Measurements from ENCODE around the gene POLR3H. TPM values are rescaled to one million over a fixed set of nuclear protein-coding genes. Genes with fewer than 3 reads are reported as not detected.

POLR3H gene
- total RNA-seq, 2 donors from 2014 or later: 29.9 to 35.4 TPM

DNA sequence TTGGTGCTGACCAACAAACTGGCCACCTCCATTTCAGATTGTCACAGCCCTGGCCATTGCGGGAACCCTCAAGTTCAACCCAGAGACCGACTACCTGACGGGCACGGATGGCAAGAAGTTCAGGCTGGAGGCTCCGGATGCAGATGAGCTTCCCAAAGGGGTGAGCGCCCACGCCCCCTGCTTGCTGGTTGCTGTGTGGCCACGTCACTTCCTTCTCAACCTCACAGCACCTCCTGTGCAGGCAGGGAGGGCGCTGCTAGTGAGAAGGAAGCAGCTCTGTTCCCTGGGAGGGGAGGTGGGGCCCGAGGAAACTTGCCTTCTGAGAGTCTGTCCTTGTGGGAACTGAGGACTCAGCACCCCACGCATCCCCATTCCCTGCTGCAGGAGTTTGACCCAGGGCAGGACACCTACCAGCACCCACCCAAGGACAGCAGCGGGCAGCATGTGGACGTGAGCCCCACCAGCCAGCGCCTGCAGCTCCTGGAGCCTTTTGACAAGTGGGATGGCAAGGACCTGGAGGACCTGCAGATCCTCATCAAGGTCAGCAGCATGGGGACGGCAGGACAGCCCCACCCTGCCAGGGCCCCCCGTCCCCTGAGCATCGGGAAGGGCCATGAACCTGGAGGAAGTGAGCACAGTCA is 19.3 kb downstream of the POLR3H start:
- DNase-seq (ENCODE audit: low spot score): no peak
- intact Hi-C loops (cut with DNase I): no loop called here

GRCh38 chr22:41524251-41524661 is 20.0 kb downstream of the POLR3H start:
- peak; percentile 90 for DNase-seq (ENCODE audit: low spot score)
- intact Hi-C loops (cut with DNase I): no loop called here

GRCh38 chr22:41523464-41524221 is 20.6 kb downstream of the POLR3H start:
- intact Hi-C loops (cut with DNase I): no loop called here
- DNase-seq (ENCODE audit: low spot score): no peak

- intact Hi-C loops (cut with DNase I): no loop called here
- no peak for DNase-seq (ENCODE audit: low spot score)
Measured at GRCh38 chr22:41522813-41523212, 21.5 kb downstream of the POLR3H start.

DNA sequence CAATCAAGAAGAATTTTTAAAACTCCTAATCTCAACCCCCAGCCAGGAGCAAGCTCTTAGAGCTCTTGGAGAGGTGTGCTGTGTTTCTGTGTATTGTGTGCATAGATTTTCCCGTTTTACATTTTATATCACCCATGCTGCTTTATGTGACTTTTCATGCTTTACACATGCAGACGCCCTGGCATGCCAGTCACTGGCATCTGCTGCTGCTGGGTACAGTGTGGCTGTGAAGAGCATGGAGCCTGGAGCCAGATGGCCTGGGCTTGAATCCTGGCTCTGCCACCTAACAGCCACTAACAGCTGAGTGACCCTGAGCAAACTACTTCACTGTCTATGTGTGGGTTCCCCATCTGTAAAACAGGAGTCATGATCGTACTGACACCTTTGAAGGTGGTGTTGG is 23.1 kb downstream of the POLR3H start:
- intact Hi-C loops (cut with DNase I): no loop called here
- DNase-seq (ENCODE audit: low spot score): no peak

DNA sequence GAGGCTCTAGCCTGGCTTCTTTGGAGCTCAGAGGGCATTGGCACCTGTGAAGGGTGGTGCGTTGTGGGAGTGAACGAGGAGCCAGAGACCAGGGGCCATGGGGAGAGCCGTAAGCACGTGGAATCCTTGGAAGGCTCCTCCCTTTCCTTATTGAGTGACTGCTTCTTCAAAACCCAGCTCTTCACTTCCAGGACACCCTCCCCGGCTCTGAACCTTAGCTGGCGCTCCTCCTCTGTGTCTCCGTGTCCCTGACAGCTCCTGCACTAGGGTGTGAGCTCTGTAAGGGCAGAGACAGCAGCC is 26.3 kb downstream of the POLR3H start:
- DNase-seq (ENCODE audit: low spot score): no peak
- intact Hi-C loops (cut with DNase I): loop anchor here in 1 of 2 donors (5.0 kb wide), 1 partner anchor 116 kb away; no protein-coding TSS in a partner anchor

DNA sequence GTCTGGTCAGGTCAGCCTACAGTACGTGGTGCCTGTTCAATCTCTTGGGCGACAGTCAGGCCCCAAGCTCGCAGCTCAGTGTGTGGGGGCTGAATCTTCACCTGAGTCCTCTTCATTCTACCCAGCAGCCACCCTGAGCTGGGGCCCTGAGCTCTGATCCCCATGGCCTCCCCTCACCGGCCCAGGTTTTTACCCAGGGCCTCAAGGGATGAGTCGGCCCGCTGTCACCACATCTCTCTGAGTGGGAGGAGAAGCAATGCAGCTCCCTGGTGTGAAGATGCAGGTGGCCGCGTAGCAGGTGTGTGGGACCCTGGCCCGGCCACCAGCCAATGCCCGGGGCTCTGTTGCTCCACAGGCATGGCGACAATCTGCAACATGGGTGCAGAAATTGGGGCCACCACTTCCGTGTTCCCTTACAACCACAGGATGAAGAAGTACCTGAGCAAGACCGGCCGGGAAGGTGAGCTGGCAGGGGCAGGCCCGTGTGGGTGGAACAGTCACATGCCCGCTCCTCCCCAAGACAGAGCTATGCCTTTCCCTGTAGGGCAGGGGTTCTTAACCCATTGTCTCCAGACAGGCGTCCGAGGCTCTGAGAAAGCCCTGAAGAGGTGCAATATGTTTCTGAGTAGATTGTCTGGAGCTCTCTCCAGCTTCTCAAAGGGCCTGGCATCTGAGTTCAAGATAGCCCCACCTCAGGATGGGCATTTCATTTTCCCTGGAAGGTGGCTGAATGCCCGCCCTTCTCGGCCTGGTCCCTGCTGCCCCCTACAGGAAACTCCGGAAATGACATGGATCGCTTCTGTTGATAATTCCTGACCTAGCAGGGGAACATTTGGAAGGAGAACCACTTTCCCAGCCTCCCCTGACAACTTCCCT is 26.9 kb downstream of the POLR3H start:
- DNase-seq (ENCODE audit: low spot score): no peak
- intact Hi-C loops (cut with DNase I): loop anchor here in 1 of 2 donors (5.0 kb wide), 1 partner anchor 115 kb away; no protein-coding TSS in a partner anchor

DNA sequence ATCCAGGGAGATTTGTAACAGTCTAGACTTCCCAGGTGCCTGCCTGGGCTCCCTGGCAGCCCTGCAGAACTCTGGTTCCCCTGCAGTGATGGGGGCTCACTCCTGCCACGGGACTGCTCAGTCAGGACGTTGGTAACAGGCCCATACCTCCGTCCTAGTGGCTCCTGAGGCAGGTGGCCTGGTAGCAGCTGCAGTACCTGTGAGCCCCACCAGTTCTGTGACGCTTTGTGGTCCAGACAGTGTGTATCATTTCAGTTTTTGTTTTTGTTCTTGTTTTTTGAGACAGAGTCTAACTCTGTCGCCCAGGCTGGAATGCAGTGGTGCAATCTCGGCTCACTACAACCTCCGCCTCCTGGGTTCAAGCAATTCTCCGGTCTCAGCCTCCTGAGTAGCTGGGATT is 27.8 kb downstream of the POLR3H start:
- intact Hi-C loops (cut with DNase I): loop anchor here in 1 of 2 donors (5.0 kb wide), 1 partner anchor 114 kb away; no protein-coding TSS in a partner anchor
- no peak for DNase-seq (ENCODE audit: low spot score)

DNA sequence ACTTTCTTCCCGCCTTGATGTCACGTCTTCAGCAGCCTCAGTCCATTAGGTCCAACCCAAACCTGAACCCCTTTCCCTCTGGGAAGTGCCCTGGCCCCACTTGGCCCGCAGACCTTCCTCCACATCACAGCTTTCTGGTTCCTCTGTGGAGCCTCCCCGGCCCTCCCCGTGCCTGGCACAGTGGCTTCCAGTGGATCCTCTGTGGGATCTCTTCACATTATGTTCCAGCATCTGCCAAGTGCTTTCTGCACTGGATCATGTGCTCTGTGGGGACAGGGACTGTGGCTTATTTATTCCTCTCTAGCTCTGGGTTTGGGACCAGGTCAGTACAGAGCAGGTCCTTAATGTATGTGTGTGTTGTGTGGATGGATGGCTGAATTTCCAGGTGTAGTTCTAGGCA is 30.9 kb downstream of the POLR3H start:
- intact Hi-C loops (cut with DNase I): loop anchor here in 1 of 2 donors (5.0 kb wide), 1 partner anchor 36 kb away; no protein-coding TSS in a partner anchor
- DNase-seq (ENCODE audit: low spot score): no peak

DNA sequence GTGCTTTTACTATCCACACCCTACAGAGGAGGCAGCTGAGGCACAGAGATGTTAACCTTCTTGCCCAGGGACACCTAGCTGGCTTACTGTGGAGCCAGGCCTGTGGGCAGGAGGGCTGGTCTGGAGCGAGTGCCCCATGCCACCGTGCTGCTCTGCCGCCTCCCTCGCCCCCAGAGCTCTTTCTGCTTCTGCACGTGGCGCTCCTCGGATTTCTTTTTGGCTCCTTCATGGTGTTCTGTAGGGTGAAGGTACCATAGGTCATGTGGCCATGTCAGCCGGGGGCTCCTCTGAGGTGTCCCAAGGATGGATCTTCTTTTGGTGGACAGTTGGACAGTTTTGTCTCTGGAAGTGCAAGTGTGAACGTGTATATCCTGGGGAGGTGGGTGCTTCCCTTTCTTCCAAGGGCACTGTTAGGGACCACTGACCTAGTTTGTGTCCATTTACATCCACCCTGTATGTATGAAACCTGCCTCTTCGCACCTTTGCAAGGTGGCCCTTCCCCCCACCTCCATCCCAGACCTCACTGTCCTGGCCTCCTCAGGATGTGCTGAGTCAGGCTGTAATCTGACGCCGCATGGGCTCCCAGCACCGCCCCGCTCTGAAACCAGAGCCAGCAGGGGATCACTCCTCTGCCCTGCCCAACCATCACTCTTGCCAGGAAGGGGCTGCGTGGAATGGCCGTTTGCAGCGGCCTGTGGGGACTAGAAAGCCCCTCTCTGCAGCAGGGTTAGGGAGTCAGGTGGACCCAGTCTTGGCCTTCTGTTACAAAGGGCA is 31.7 kb downstream of the POLR3H start:
- intact Hi-C loops (cut with DNase I): loop anchor here in 1 of 2 donors (5.0 kb wide), 1 partner anchor 35 kb away; no protein-coding TSS in a partner anchor
- no peak for DNase-seq (ENCODE audit: low spot score)

- intact Hi-C loops (cut with DNase I): loop anchor here in 1 of 2 donors (5.0 kb wide), 1 partner anchor 34 kb away; no protein-coding TSS in a partner anchor
- DNase-seq (ENCODE audit: low spot score): no peak
Measured at GRCh38 chr22:41511521-41511968, 32.7 kb downstream of the POLR3H start.

DNA sequence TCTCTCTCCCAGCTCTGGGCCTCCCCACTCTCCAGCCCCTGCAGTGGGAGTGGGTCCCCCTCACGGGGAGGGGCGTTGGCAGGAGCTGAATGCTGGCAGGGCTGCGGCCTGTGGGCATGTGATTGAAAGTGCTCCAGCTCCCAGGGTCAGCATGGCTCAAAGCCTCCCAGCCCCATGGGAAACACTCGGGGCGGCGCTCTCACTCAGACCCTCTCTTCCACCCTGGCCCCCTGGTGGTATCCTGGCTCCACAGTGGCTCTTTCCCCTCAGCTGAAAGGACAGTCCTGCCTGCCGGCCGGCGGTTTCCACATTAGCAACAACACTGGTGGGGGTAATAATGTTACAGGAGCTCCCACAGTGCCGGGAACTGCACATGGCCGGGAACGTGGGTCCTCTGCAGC is 35.5 kb downstream of the POLR3H start:
- no peak for DNase-seq (ENCODE audit: low spot score)
- intact Hi-C loops (cut with DNase I): no loop called here

DNA sequence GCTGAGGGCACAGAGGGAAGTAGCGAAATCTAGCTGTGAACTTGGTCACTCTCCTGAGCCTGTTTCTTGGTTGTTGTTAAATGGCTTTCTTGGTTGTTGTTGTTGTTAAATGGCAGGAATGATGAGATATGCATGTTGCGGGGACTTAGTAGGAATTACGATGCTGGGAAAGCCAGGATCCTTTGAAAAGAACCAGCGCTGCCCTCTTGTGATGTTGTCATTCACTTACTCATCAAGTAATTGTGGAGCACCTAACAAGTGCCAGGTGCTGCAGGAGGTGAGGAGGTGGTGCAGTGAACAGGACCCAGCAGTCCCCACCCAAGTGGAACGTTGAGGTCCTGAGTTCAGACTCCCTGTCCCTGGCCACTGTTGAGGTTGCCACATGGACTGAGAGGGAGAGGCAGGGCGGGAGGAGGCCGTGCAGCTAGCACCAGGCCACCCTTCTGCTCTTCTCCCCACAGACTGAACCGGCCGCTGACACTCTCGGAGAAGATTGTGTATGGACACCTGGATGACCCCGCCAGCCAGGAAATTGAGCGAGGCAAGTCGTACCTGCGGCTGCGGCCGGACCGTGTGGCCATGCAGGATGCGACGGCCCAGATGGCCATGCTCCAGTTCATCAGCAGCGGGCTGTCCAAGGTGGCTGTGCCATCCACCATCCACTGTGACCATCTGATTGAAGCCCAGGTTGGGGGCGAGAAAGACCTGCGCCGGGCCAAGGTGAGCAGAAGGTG is 36.8 kb downstream of the POLR3H start:
- intact Hi-C loops (cut with DNase I): no loop called here
- no peak for DNase-seq (ENCODE audit: low spot score)

DNA sequence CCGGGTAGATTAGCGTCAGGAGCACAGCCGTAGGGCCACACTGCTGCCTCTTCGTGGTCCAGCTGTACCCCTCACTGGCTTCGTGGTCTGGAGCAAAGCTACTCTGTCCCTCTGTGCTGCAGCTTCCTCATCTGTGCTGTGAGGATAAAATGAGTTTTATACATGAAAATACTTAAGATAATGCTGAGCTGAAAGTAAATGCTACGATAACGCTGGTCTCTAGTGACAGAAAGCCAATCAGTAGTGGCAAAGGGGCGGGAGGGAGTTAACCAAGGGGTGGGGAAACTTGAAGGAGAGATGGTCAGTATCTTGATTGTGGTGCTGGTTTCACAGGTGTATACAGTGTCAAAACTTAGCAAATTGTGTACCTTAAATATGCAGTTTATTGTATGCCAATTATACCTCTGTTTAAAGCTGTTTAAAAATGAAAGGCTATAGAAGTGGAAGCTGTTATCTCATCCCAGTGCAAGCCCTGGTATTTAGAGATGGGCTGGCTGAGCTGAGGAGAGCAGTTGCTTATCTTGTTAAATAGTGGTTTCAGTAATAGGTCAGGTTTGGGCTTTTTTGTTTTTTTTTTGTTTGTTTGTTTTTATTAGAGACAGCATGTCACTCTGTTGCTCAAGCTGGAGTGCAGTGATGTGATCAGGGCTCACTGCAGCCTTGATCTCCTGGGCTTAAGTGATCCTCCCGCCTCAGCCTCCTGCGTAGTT is 38.6 kb downstream of the POLR3H start:
- no peak for DNase-seq (ENCODE audit: low spot score)
- intact Hi-C loops (cut with DNase I): no loop called here

DNA sequence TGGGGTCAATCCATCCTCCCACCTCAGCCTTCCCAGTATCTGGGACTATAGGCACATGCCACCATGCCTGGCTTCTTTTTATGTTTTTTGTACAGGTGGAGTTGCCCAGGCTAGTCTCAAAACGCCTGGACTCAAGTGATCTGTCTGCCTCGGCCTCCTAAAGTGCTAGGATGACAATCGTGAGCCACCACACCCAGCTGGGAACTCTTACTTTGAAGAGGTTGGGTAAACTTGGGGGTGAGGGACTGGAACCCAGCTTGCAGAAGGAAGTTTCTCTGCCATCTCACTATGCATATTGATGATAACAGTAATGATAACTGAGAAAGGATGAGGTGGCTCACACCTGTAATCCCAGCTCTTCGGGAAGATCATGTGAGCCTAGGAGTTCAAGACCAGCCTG is 39.5 kb downstream of the POLR3H start:
- no peak for DNase-seq (ENCODE audit: low spot score)
- intact Hi-C loops (cut with DNase I): no loop called here

DNA sequence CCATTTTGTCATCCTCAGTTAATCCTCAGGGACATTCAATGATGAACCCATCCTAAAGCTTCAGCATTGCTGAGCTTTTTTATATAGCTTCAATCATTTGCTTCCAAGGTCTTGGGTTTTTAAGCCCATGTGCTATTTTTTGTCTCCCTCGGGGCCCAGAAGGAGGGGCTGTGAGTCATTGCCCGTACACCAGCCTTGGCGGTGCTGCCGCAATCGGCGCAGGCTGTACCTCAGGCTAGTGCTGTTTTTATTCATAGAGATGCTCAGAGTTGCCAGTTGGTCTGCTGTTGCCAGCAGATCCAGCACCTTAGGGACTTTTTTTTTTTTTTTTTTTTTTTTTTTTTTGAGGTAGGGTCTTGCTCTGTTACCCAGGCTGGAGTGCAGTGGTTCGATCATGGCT is 39.9 kb downstream of the POLR3H start:
- no peak for DNase-seq (ENCODE audit: low spot score)
- intact Hi-C loops (cut with DNase I): no loop called here

- intact Hi-C loops (cut with DNase I): no loop called here
- no peak for DNase-seq (ENCODE audit: low spot score)
Measured at GRCh38 chr22:41501209-41501608, 43.1 kb downstream of the POLR3H start.

DNA sequence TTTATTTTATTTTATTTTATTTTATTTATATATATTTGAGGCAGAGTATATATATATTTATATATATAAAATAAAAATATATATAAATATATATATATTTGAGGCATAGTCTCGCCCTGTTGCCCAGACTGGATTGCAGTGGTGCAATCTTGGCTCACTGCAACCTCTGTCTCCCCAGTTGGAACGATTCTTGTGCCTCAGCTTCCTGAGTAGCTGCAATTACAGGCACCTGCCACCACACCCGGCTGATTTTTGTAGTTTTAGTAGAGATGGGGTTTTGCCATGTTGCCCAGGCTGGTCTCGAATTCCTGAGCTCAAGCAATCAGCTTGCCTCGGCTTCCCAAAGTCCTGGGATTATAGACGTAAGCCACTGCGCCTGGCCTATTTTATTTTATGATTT is 44.0 kb downstream of the POLR3H start:
- intact Hi-C loops (cut with DNase I): no loop called here
- DNase-seq (ENCODE audit: low spot score): no peak

Measured in posterior vena cava (tissue), 2 donors.